Panc1 (cell line): ENCODE data around the gene TYW1B. TPM values are rescaled to one million over a fixed set of nuclear protein-coding genes. Genes with fewer than 3 reads are reported as not detected.
"Not testable (repeated sequence)": the region's sequence is repeated elsewhere in the genome, so short reads cannot be mapped to it uniquely, and the experiment has no call there.

Experiments used
- ATAC-seq: fragments of 200-7000 bp; cut with Tn5 transposase; 2 replicates; pipeline ENCODE4 v1.9.1; 2020; ENCODE audit warnings: mild to moderate bottlenecking, moderate library complexity
- BruUV-seq: library from RNA; stranded (reverse); fragments of 400-500 nt; replicated peaks from 2 replicates; lab custom pipeline; 2021; lab: Mats Ljungman, UMichigan
- CTCF ChIA-PET: fragments of 300-600 bp; sonication (Branson Sonifier 250); formaldehyde crosslinking; loops from one replicate; lab custom pipeline; 2022; ENCODE audit warnings: antibody characterized with exemption; lab: Charles Lee
- POLR2A ChIA-PET: fragments of 300-600 bp; sonication (Branson Sonifier 250); formaldehyde crosslinking; loops from one replicate; lab custom pipeline; 2022; ENCODE audit warnings: antibody characterized with exemption; lab: Charles Lee
- DNase-seq: peaks from one replicate; pipeline ENCODE4 v3.0.0-alpha.2; 2010; ENCODE audit warnings: low read depth, low spot score
- H3K27ac ChIP-seq: 2 replicates; pipeline ENCODE4 v1.5.1; 2011; ENCODE audit warnings: mild to moderate bottlenecking, low read length, inconsistent platforms
- H3K27me3 ChIP-seq: fragments of 200-500 bp; sonication (Bioruptor generic); 2 replicates; pipeline ENCODE4 v1.6.0; 2014; ENCODE audit warnings: low read length, inconsistent platforms; ENCODE audit not compliant: control insufficient read depth, insufficient read depth
- H3K36me3 ChIP-seq: fragments of 200-500 bp; sonication (Bioruptor generic); 2 replicates; pipeline ENCODE4 v1.5.1; 2014; ENCODE audit warnings: inconsistent platforms, mild to moderate bottlenecking, low read length, moderate library complexity; ENCODE audit not compliant: control insufficient read depth, insufficient read depth
- H3K4me1 ChIP-seq: 2 replicates; pipeline ENCODE4 v1.5.1; 2011; ENCODE audit warnings: inconsistent platforms, mild to moderate bottlenecking, low read length, moderate library complexity; ENCODE audit not compliant: control insufficient read depth, insufficient read depth
- H3K4me3 ChIP-seq, 2 experiments: 2 replicates each; pipeline ENCODE4 v1.5.1; 2011 to 2012; ENCODE audit warnings: low read depth in 2 of 2, low read length in 2 of 2, mild to moderate bottlenecking in 2 of 2, inconsistent platforms in 1 of 2, moderate library complexity in 1 of 2
- H3K9me3 ChIP-seq: fragments of 200-500 bp; sonication (Bioruptor generic); 2 replicates; pipeline ENCODE4 v1.5.1; 2014; ENCODE audit warnings: low read depth, mild to moderate bottlenecking, inconsistent platforms, low read length, moderate library complexity; ENCODE audit not compliant: control insufficient read depth, insufficient read depth
- POLR2AphosphoS5 ChIP-seq: IDR thresholded peaks from 2 replicates; pipeline ENCODE4 v1.6.1; 2012; ENCODE audit warnings: mild to moderate bottlenecking, low read depth, low read length, moderate library complexity
- REST ChIP-seq, 2 experiments: IDR thresholded peaks; 2 replicates each; pipeline ENCODE4 v1.6.1; 2011 to 2012; ENCODE audit warnings: low read depth in 2 of 2, control low read depth in 1 of 2, low read length in 1 of 2, mild to moderate bottlenecking in 1 of 2, moderate library complexity in 1 of 2; ENCODE audit not compliant: insufficient read depth in 1 of 2
- SIN3A ChIP-seq: IDR thresholded peaks from 2 replicates; pipeline ENCODE4 v1.6.1; 2012; ENCODE audit warnings: low read depth, mild to moderate bottlenecking, low read length, moderate library complexity, borderline replicate concordance; ENCODE audit not compliant: insufficient read depth
- TCF7L2 ChIP-seq: IDR thresholded peaks from 2 replicates; pipeline ENCODE4 v1.6.1; 2011; ENCODE audit warnings: mild to moderate bottlenecking, low read depth, low read length, inconsistent platforms
- in situ Hi-C: cut with HindIII; loops from 2 replicates; pipeline ENCODE4 v1.10.0; 2016; ENCODE audit warnings: low sequenced_read_pairs, low pct_unique_long_range_greater_than_20kb
- intact Hi-C: fragments of 100-400 bp; cut with micrococcal nuclease; formaldehyde crosslinking; loops from one replicate; pipeline ENCODE4 v1.10.0; 2022; ENCODE audit not compliant: unreplicated experiment
- total RNA-seq: library from RNA; stranded (reverse); gene quantifications from one replicate; pipeline ENCODE4 v1.2.1, GENCODE V29; 2021; ENCODE audit not compliant: unreplicated experiment
- TF ChIP-seq, protein P1 (sequence below): fragments of 450-650 bp; IDR thresholded peaks from 2 replicates; pipeline ENCODE4 v1.5.1; 2017; ENCODE audit warnings: mild to moderate bottlenecking

Gene TYW1B
- total RNA-seq, 1 experiment from 2014 or later = 2.3 TPM

- DNase-seq, H3K4me1 ChIP-seq, BruUV-seq, H3K27ac ChIP-seq, intact Hi-C loops, H3K36me3 ChIP-seq, H3K4me3 ChIP-seq, CTCF ChIA-PET, POLR2A ChIA-PET, H3K9me3 ChIP-seq, in situ Hi-C loops, H3K27me3 ChIP-seq: not testable (repeated sequence)
- TF ChIP-seq TCF7L2 = 0 out of 2 replicates have a peak, but pooled peaks have one; percentile 35
- ATAC-seq = 0 out of 2 replicates have a peak, but pooled peaks have one; percentile 45
Measured at GRCh38 chr7:72632765-72633292, 195.2 kb downstream of the TYW1B start.

GRCh38 chr7:72628375-72628774, 199.6 kb downstream of the TYW1B start:
- DNase-seq, in situ Hi-C loops, H3K27me3 ChIP-seq, intact Hi-C loops, H3K4me1 ChIP-seq, H3K4me3 ChIP-seq, H3K27ac ChIP-seq, ATAC-seq, BruUV-seq, POLR2A ChIA-PET, CTCF ChIA-PET, H3K36me3 ChIP-seq, H3K9me3 ChIP-seq: not testable (repeated sequence)

DNA sequence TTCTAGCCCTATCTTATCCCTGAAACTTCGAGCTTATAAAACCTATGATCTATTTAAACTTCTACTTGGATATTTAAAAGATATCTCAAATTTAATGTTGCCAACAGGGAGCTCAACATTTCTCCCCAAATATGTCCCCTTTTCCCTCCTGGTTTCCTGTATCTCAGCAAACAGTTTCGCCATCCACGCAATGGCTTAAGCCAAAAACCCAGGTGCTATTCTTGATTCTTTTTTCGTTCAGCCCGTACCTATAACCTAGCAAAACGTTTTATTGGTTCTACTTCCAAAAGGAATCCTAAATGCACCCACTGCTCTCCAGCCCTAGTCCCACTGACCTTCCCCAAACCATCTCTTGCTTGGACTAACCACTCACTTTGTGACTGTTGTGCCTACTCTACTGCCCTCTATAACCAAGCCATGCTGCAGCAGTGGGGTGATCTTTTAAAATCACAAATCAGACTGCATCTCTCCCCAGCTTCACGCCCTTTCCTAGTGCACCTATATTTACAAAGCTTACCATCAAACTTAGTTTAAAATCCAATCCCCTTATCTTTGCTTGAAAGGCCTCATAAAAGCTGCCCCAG, 201.5 kb downstream of the TYW1B start:
- H3K36me3 ChIP-seq, H3K4me1 ChIP-seq, ATAC-seq, H3K27ac ChIP-seq, H3K27me3 ChIP-seq, in situ Hi-C loops, POLR2A ChIA-PET, H3K9me3 ChIP-seq, CTCF ChIA-PET, BruUV-seq, intact Hi-C loops, H3K4me3 ChIP-seq, DNase-seq: not testable (repeated sequence)

- H3K4me1 ChIP-seq, POLR2A ChIA-PET, H3K27ac ChIP-seq, in situ Hi-C loops, H3K27me3 ChIP-seq, H3K9me3 ChIP-seq, H3K36me3 ChIP-seq, CTCF ChIA-PET, H3K4me3 ChIP-seq, DNase-seq, BruUV-seq, intact Hi-C loops, ATAC-seq: not testable (repeated sequence)
Measured at GRCh38 chr7:72625721-72626423, 202.1 kb downstream of the TYW1B start.

GRCh38 chr7:72622532-72622931, 205.5 kb downstream of the TYW1B start:
- Histone ChIP-seq H3K36me3 (no peaks in the 10 kb centered on the region), H3K27ac (no peak overlapping the region), H3K4me3 (no peak overlapping the region), H3K27me3 (no peaks in the 10 kb centered on the region), H3K9me3 (no peaks in the 10 kb centered on the region), H3K4me1 (no peaks in the 10 kb centered on the region)
- in situ Hi-C loops = no loop called here
- ChIA-PET POLR2A (no interaction called here), CTCF (no interaction called here)
- BruUV-seq = no TSS peak
- intact Hi-C loops = no loop called here
- ATAC-seq (no peak), DNase-seq (no peak)
- TF ChIP-seq TCF7L2 (no peak), POLR2AphosphoS5 (no peak), SIN3A (no peak), REST (IDR thresholded peaks at IDR 0.05; ENCODE audit: insufficient read depth in 1 of 2, low read depth in 2 of 2, low read length in 1 of 2) (no peak)
- TF ChIP-seq, protein P1, sequence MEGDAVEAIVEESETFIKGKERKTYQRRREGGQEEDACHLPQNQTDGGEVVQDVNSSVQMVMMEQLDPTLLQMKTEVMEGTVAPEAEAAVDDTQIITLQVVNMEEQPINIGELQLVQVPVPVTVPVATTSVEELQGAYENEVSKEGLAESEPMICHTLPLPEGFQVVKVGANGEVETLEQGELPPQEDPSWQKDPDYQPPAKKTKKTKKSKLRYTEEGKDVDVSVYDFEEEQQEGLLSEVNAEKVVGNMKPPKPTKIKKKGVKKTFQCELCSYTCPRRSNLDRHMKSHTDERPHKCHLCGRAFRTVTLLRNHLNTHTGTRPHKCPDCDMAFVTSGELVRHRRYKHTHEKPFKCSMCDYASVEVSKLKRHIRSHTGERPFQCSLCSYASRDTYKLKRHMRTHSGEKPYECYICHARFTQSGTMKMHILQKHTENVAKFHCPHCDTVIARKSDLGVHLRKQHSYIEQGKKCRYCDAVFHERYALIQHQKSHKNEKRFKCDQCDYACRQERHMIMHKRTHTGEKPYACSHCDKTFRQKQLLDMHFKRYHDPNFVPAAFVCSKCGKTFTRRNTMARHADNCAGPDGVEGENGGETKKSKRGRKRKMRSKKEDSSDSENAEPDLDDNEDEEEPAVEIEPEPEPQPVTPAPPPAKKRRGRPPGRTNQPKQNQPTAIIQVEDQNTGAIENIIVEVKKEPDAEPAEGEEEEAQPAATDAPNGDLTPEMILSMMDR = no peak
